Kidney (tissue), 2 donors: ENCODE data around the gene ZNF2. TPM values are rescaled to one million over a fixed set of nuclear protein-coding genes. Genes with fewer than 3 reads are reported as not detected.

ENCODE experiments used
- polyA plus RNA-seq: library from polyadenylated mRNA; stranded (reverse); fragments of 350-450 nt; fragmentation: Illumina TruSeq; extraction: RNeasy Lipid Tissue Mini Kit (QIAGEN cat#74804); gene quantifications from one replicate; pipeline ENCODE4 v1.2.3, GENCODE V29; 2014; ENCODE audit warnings: low read depth, low replicate concordance; ENCODE audit not compliant: insufficient read depth
- total RNA-seq: library from RNA; stranded (reverse); fragmentation: NEBNext Ultra II Directional; extraction: Animal tissue kit (Norgen Biotek cat#: 25700); gene quantifications from one replicate; pipeline ENCODE4 v1.2.1, GENCODE V29; 2021
- donor health status: DM: yes; HTN: yes; CAD: no.

ZNF2 gene
- total and polyA plus RNA-seq, 2 donors from 2014 or later = 2.5 to 5.2 TPM

Other genes with a start within 250 kb of the ZNF2 start
- 477 TPM for gene MAL, start 140.1 kb upstream of the ZNF2 start, total RNA-seq
- gene MAL, start 140.1 kb upstream of the ZNF2 start, polyA plus RNA-seq = 1,006 TPM
- gene MRPS5, start 44.0 kb upstream of the ZNF2 start, total RNA-seq = 53.1 TPM
- 118 TPM for gene MRPS5, start 44.0 kb upstream of the ZNF2 start, polyA plus RNA-seq
- 21.8 TPM for gene ZNF514, start 6.0 kb upstream of the ZNF2 start, total RNA-seq
- gene ZNF514, start 6.0 kb upstream of the ZNF2 start, polyA plus RNA-seq = 11.1 TPM
- gene ZNF892, start 41.7 kb downstream of the ZNF2 start, total RNA-seq = 6.2 TPM
- 0.34 TPM for gene ZNF892, start 41.7 kb downstream of the ZNF2 start, polyA plus RNA-seq
- gene PROM2, start 108.6 kb downstream of the ZNF2 start, total RNA-seq = 65.6 TPM
- 55.6 TPM for gene PROM2, start 108.6 kb downstream of the ZNF2 start, polyA plus RNA-seq
- 27.6 TPM for gene KCNIP3, start 131.5 kb downstream of the ZNF2 start, total RNA-seq
- 14.8 TPM for gene KCNIP3, start 131.5 kb downstream of the ZNF2 start, polyA plus RNA-seq
- 24.9 TPM for gene FAHD2A, start 236.9 kb downstream of the ZNF2 start, total RNA-seq
- gene FAHD2A, start 236.9 kb downstream of the ZNF2 start, polyA plus RNA-seq = 64.9 TPM